NCI-H2081 treated with DMSO at 0.1 percent for 48 hours (cell line): ENCODE measurements around the gene MERTK.
"Not testable (repeated sequence)": the region's sequence is repeated elsewhere in the genome, so short reads cannot be mapped to it uniquely, and the experiment has no call there.

Source experiments
- DNase-seq: peaks from one replicate; lab custom pipeline; 2025; lab: John Stamatoyannopoulos, UW

The MERTK gene

DNA sequence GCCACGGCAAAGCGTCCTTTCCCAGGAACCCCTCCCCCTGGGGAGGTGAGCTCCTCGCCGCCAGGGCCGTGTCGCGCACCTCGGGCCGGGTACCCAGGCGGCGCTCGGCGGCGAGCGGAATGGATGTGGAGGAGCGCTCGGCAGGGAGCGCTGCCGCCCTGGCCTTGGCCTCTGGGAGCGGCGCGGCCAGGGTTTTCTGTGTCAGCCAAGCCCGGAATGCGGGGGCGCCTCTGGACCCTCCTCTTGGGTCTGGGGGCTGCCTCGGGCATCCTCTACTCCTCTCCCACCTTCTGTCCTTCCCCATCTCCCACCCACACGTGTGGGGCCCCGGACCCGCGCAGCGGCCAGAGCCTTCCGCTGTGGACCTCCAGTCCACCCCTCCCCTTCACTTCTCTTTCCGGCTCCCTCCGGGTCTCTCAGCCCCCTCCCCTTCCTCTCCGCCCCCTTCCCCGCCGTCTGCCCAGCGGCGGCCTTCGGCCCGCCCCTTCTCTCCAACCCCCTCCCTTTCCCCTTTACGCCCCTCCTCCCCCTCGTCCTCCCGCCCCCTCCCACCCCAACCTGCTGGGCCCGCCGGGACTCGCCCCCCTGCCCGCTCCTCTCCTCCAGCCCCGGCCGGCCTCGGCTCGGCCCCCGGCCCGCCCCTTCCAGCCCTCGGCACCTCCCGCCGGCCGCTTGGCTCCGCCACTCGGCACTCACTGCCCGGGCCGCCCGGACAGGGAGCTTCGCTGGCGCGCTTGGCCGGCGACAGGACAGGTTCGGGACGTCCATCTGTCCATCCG lies at the start of gene MERTK:
TSS of gene MERTK (plus strand) at position 684 of the 779 bp plus-strand sequence. CDS start 129 bp downstream, outside the sequence.
- no peak for DNase-seq

DNA sequence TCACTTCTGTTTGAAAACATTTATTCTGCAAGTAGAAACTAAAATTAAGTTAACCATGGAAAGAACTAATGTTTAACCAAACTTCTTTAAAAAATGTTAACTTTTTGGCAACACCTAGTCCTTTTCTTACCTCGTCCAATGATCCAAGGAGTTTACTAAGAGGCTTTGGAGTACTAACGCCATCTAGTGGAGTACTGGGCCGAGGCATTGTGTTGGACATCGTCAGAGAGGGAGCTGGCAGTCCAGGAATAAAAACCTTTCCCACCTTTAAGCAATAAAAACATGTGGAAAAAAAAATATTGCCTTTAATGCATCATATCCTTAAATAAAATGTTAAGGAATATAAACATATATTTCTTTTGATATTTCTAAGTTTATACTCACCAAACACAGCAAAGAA lies 47.8 kb upstream of the MERTK start:
- DNase-seq: not testable (repeated sequence)

DNA sequence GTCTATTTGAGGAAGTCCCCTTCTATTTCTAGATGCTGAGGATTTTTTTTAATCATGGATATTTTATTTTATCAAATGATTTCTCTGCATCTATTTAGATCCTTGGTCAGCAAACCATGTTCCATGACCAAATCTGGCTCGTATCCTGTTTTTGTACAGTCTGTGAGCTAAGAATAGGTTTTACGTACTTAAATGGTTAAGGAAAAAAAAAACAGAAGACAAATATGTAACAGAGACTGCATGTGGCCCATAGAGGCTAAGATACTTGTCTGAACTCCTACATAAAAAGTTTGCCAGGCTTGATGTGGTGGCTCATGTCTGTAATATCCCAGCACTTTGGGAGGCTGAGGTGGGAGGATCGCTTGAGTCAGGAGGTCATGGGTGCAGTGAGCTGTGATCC lies 45.9 kb upstream of the MERTK start:
- not testable (repeated sequence) for DNase-seq

DNA sequence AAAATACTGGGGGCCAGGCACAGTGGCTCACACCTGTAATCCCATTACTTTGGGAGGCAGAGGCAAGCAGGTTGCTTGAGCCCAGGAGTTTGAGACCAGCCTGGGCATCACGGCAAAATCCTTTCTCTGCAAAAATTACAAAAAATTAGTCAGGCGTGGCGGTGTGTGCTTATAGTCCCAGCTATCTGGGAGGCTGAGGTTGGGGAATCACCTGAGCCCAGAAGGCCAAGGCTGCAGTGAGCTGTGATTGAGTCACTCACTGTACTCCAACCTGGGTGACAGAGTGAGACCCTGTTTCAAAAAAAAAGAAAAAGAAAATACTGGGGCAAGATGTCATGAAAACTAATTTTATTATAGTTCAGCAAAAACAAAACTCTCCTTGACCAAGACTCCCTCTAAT lies 38.4 kb upstream of the MERTK start:
- DNase-seq: not testable (repeated sequence)

DNA sequence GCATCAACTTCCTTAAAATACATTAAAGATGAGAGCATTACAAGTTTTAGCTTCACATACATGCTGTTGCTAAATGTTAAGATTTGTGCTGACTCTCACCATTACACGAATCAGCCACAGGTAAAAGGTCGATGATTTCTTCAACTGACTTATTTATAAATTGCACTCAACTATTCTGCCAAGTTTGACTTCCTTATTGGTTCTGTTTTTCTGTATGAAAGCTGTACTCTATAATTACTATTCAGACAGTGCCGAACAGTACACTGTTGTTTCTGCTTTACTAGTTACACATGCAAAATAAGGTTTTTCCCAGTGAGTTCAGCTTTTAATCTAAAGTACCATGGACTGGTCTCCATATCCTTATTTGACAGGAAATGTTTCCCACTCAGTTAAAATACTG lies 33.3 kb upstream of the MERTK start:
- not testable (repeated sequence) for DNase-seq

DNA sequence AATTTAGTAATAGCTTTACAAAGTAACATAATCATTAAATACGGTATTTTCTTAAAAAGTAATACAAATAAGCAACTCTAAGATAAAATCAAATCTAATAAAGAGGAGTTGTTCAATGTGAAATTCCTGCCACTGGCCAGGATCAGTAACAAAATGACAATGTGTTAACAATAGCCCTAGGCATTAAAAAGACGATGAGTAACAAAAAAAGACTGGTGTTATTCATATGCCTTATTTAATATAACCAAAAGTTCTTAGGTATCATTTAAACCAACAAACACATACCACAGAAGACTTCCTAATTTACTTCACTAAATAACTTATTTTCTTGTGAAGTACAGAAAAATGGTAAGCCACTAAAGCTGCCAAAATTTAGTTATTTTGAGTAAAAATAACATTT lies 25.6 kb upstream of the MERTK start:
- DNase-seq: not testable (repeated sequence)

DNA sequence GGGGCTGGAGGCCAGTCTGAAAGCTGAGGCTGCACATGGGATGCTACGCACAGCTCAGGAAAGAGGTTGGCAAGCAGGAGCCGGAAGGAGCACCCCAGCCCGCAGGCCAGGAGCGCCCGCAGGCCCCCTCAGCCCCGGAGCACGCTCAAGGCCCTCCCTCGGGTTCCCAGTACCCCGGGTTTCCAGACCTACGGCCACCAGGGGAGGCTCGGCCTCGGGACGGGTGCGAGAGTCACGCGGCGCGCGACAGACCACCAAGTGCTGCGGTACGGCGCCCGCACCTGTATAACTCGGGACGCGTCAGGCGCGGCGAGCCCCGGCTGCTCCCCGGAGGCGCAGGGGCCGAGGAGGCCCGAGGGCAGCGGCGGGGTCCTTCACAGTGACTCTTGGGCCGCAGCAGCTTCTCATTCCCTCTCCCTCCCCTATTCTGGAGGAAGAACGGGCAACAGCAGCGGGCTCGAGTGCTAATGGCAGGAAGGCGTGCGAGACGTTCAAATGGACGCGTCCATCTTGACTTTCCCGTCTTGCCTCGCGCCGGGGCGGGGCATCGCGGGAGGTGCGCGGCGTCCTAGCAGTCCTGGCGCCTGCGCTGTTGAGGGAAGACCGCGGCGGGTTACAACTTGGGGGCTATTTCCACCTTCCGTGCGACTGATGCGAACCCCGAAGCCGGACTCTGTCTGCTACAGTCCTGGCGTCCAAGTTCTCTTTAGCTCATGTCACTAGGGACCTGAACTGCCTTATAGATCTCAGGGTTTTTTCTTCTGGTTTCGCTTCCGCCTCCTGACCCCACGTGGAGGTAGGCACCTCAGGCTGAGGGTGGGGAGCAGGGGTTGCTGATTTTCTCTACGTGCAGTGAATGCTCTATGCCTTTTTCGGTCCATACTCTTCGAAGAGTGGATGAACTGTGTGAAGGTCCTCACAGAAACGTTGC lies 14.5 kb upstream of the MERTK start, which contains the start of gene ANAPC1:
TSS of gene ANAPC1 (minus strand) at position 533 of the 931 bp plus-strand sequence. CDS start 3,368 bp downstream, outside the sequence.
- peak; percentile 34 for DNase-seq

DNA sequence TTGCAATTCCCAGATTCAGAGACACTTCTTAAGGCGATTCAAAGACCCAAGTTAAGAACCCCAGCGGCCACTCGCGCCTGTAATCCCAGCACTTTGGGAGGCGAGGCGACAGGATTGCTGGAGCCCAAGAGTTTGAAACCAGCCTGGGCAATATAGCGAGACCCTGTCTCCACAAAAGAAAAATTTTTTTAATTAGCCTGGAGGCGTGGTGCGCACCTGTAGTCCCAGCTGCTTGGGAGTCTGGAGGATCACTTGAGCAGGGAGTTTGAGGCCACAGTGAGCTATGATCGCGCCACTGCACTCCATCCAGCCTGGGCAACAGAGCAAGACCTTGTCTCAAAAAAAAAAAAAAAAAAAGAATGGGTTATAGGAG lies 13.8 kb upstream of the MERTK start:
- DNase-seq: no peak

DNA sequence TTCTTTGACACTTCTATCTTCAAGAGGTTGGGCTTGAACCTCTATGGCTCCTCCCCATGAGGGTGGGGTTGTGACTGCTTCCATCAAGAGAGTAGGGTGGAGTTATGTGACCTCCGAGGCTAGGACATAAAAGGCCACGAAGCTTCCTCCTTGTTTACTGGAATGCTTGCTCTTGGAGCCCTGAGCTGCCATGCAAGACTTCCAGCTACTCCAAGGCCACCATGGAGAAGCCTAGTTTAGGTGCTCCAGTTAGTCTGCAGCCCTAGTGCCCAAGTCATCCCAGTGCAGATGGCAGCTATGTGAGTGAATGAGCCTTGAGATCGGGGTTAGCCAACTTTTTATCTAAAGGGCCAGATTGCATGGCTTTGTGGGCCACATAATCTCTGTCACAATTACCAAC lies 2.4 kb upstream of the MERTK start:
- DNase-seq: no peak

DNA sequence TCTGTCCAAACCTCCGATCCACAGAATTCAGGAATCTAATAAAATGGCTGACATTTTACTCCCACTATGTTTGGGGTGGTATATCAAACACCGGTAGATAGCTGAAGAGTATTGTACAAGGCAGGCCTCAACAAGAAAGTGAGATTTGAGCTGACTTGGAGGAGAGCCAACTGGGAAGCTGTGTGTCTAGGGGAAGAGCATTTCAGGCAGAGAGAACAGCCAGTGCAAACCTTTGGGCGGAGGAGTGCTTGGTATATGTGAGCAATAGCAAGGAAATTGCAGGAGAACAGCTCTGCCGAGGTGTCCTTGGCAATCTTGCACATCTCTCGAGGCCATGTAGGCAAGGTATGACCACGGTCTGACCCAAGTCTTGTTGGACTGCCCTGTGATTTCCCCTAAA lies 1.8 kb upstream of the MERTK start:
- DNase-seq: no peak

DNA sequence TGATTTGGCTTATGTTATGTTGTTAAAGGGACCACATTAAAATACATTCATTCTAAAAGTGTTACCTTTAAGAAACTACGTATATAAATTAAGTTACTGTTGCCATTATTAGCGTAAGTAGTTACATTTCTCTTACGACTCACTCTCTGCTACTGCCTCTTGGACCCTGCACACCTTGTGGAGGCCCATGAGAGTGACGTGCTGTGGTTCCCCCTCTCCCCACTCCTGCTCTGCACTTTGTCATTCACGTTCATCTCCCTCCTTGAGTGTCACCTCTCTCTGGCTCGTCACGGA lies 830 bp upstream of the MERTK start:
- no peak for DNase-seq

DNA sequence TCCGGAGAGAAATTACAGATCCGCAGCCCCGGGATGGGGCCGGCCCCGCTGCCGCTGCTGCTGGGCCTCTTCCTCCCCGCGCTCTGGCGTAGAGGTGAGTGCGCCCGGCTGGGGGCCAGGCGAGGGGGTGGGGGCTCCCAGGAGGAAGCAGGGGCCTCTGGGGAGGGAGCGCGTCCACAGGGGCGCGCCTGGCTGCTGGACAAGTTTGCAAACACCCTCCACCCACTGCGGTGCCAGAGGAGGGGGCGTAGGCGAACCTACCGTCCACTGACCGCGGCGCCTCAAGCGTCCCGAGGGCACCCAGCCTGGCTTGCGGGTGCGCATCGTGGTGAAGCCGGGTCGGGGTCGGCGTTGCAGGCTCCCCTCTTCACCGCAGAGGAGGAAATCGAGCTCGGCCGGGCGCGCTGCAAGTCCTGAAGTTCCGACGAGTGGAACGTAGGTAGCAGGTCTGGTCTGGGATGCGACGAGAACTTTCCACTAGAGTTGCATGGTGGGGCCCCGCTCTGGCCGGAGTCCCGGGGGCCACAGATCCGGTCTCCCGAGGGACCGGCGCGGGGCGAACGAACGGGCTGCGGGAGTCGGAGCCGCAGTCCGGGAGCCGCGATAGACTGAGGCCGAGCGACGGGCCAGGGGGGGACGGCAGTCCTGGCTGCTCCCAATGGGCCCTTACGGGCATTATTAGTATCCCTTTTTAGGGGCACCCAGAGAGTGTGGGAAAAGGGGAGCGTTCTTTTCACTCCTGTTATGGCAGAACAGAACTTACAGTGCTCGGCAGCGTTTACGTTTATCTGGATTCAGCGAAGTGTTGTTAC lies 502 bp downstream of the MERTK start:
- DNase-seq: no peak

DNA sequence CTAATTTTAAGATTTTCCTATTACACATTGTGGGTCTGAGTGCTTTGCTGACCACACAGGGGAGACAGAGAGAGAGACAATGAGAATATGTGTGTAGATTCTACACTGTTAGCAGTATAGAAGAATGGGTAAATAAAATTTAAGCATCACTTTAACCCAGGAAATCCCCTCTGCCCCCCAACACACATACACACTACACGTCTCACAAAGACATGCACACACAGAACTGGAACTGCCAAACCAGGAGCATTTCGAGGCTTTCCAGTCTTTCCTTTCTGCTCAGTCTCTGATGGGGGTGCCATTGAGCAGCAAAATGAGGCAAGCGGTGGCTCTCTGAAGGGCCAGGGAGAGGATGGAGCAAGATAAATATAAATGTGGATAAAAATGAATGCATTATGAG lies 2.5 kb downstream of the MERTK start:
- no peak for DNase-seq

DNA sequence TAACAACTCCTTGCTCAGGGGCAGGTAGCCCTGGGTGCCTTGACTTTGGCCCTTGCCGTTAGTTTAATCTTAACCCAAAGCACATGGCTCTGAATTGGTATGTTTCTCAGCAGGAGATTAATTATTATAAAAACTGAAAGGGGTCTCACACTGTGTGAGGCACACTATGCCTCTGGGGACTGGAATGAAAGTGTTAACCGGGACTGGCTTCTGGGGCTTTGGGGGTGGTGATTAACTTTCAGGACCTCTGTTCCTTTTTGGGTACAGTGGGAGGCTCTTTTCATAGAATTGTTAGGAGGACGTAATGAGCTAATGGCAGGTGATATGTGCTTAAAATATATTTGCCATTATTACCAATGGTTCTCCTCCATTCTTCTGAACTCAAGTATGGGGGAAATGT lies 5.1 kb downstream of the MERTK start:
- DNase-seq: no peak

DNA sequence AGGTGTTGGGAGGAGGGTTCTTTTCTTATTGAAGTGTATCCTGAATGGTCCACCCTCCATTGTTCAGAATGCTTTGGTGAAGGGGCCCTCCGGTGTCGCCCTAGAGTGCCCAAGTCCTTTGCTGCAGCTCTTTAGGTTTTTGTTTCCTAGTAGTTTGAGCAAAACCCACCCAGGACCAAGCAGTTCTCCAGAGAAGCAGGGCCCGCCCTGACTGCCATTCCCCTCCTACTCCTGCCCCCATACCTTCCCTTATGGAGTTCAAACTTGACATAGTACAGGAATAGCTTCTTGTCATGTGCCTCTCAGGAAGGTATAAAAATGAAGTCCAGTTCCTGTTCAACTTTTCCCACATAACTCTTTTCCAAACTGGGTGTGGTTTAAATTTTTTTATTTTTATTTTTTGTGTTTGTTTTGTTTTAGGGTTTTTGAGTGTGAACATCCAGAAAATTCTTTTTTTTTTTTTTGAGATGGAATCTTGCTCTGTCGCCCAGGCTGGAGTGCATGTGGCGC lies 5.6 kb downstream of the MERTK start:
- DNase-seq: no peak

DNA sequence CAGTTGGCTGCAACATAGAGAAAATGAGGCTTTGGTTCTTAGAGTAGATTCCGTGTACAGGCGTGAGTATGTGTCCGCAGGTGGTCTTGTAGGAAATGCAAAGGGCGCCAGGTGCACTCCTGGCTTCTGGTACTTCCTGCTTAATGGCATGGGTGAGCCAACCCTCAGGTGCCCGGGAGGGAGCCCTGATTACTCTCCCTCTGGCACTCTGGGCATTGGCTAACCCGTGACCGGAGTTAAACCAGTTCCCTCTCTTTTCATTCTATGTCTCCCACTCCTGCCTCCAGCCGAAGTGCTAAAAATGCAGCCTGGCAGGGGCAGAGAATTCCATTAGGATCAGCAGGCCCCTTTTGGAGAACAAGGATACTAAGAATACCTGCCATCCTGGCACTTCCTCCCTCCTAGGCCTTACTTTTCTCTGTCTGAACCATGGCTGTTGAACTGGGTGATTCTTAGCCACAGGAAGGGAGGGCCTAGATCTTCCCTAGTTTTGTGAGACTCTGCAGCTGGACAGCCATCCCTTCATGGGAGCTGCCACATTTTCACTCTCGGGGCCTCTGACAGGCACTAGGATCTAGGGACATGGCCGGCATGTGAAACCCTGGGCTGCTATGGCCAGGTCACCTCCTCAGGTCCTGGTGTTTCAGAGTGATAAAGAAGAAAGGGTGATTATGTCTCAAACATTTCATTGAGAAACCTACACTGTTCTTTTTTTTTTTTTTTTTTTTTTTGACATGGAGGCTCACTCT lies 6.5 kb downstream of the MERTK start:
- DNase-seq: no peak

DNA sequence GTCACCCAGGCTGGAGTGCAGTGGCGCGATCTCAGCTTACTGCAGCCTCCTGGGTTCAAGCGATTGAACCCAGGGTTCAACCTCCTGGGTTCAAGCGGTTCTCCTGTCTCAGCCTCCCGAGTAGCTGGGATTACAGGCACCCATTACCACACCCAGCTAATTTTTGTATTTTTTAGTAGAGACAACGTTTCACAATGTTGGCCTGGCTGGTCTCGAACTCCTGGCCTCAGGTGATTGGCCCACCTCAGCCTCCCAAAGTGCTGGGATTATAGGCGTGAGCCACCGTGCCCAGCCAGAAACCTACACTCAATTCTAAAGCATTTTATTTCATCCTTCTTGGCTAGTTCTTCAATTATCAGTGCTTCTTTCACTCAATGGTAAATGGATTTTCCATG lies 7.1 kb downstream of the MERTK start:
- not testable (repeated sequence) for DNase-seq

DNA sequence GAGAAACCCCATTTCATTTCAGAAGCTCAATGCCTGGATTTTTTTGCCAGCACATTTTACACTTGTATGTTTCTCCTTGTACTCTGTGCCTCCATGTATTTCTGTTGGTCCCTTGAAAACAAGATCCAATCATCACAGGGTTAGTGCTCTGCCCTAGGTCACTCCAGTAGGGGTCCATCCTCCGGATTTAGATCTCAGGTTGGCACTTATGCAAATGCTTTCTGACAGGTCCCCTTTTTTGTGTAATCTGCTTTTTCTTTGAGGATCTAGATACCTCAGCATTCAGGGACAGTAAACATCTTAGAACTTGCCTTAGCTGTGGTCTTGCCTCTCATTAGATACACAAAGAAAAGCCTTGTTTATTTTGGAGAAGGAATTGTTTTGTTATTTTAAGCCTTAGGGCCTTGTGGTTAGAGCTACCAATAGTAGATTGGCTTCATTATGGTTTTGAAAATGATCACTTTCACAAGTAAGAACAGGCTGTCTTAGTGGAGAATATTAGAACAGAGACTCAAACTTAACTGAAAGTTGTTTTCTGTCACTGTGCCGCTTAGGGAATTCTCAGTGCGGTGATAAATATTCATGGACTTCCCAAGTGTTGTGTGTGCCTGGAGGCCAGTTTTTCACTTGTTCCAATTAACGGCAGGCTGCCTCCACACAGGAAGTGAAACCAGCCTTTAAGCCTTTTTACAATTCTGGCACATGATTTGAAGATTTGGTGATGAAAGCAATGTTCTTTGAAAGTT lies 7.8 kb downstream of the MERTK start:
- DNase-seq: no peak

DNA sequence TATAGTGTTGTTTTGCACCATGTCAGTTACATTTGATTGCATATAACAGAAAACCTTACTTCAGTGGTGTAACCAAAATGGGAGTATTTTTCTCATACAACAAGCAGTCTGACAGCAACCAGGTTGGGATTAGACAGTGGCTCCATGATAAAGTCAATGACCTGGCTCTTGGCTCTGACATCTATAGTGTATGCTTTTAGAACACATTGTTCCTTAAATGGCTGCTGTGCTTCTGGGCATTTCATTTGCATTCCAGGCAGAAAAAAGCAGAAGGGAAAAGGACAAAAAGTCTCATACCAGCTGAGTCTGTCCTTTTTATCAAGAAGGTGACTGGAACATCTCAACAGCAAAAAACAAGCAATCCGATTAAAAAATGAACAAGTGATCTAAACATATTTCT lies 10.2 kb downstream of the MERTK start:
- no peak for DNase-seq

DNA sequence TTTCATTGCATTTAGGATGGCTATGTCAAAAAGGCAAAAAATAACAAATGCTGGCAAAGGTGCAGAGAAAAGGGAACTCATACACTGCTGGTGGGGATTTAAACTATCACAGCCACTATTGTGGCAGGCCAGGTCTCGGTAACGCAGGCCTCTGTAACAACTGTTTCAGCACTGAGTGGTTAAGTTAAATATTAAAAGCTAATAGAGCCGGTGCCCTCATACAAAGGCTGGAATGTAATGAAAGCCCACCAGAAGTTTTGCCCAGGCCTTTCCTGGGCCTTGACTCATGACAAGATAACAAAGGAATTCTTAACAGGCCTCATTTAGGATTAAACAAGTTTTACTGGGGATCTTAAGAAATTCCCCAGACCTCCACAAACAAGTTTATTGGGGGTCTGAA lies 10.7 kb downstream of the MERTK start:
- DNase-seq: no peak

DNA sequence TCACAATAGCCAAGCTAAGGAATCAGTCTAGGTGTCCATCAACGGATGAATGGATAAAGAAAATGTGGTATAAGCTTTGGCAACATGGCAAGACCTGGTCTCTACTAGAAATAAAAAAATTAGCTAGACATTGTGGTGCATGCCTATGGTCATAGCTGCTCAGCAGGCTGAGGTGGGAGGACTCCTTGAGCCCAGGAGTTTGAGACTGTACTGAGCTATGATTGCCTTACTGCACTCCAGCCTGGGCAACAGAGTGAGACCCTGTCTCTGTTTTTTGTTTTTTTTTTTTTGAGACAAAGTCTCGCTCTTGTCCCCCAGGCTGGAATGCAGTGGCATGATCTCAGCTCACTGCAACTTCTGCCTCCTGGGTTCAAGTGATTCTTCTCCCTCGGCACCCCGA lies 11.6 kb downstream of the MERTK start:
- DNase-seq: not testable (repeated sequence)
